ENCODE results near the gene TMEM171. TPM values are rescaled to one million over a fixed set of nuclear protein-coding genes. Genes with fewer than 3 reads are reported as not detected.

The TMEM171 gene
- total RNA-seq, 1 donor from 2014 or later = not detected

GRCh38 chr5:73160239-73160671, 39.9 kb downstream of the TMEM171 start:
- no peaks in the 10 kb centered on the region for H3K9me3 ChIP-seq (ENCODE audit: low read depth)
- H3K9ac ChIP-seq = no peak overlapping the region
- DNase-seq (ENCODE audit: low spot score) = no peak
- no peaks in the 10 kb centered on the region for H3K4me1 ChIP-seq
- no peaks in the 10 kb centered on the region for H3K27me3 Mint-ChIP-seq (ENCODE audit: insufficient read depth, low read depth)
- no peak overlapping the region for H3K4me3 Mint-ChIP-seq
- H3K27ac Mint-ChIP-seq = no peak overlapping the region
- no peak for TF ChIP-seq EZH2phosphoT487 (IDR thresholded peaks at IDR 0.05)
- TF ChIP-seq EZH2 (IDR thresholded peaks at IDR 0.05) = no peak
- TF ChIP-seq CTCF (IDR thresholded peaks at IDR 0.05) = no peak
- no peaks in the 10 kb centered on the region for H3K9me3 Mint-ChIP-seq
- H3K79me2 ChIP-seq (ENCODE audit: low read depth) = no peaks in the 10 kb centered on the region
- H3K36me3 Mint-ChIP-seq = no peaks in the 10 kb centered on the region
- H2AFZ ChIP-seq (replicated peaks) = no peak overlapping the region
- no peaks in the 10 kb centered on the region for H3F3A ChIP-seq (ENCODE audit: low read depth)
- no peak overlapping the region for H3K4me3 ChIP-seq
- H3K27ac ChIP-seq = no peak overlapping the region
- H3K27me3 ChIP-seq = no peaks in the 10 kb centered on the region
- no peaks in the 10 kb centered on the region for H4K20me1 ChIP-seq (ENCODE audit: low read depth)
- H3K4me1 Mint-ChIP-seq = peaks cover 11% of the 10 kb centered on the region
- no peaks in the 10 kb centered on the region for H3K36me3 ChIP-seq
- H3K4me2 ChIP-seq = no peak overlapping the region

- DNase-seq (ENCODE audit: low spot score) = peak; percentile 73
- H3K4me1 Mint-ChIP-seq = peaks cover 8% of the 10 kb centered on the region
- H3K4me3 ChIP-seq = no peak overlapping the region
- no peaks in the 10 kb centered on the region for H3K4me1 ChIP-seq
- H3F3A ChIP-seq (ENCODE audit: low read depth) = no peaks in the 10 kb centered on the region
- no peaks in the 10 kb centered on the region for H3K9me3 ChIP-seq (ENCODE audit: low read depth)
- no peak overlapping the region for H3K9ac ChIP-seq
- H3K27me3 ChIP-seq = no peaks in the 10 kb centered on the region
- H3K4me3 Mint-ChIP-seq = no peak overlapping the region
- no peaks in the 10 kb centered on the region for H3K79me2 ChIP-seq (ENCODE audit: low read depth)
- H2AFZ ChIP-seq (replicated peaks) = peak overlapping the region; percentile 23
- no peak overlapping the region for H3K27ac Mint-ChIP-seq
- H3K36me3 Mint-ChIP-seq = no peaks in the 10 kb centered on the region
- H3K9me3 Mint-ChIP-seq = peaks cover 5% of the 10 kb centered on the region
- H4K20me1 ChIP-seq (ENCODE audit: low read depth) = no peaks in the 10 kb centered on the region
- no peaks in the 10 kb centered on the region for H3K36me3 ChIP-seq
- H3K27me3 Mint-ChIP-seq (ENCODE audit: insufficient read depth, low read depth) = peaks cover 4% of the 10 kb centered on the region
- no peak overlapping the region for H3K27ac ChIP-seq
- H3K4me2 ChIP-seq = no peak overlapping the region
- TF ChIP-seq CTCF (IDR thresholded peaks at IDR 0.05) (peak; percentile 80), EZH2 (IDR thresholded peaks at IDR 0.05) (no peak), EZH2phosphoT487 (IDR thresholded peaks at IDR 0.05) (no peak)
Observed at GRCh38 chr5:73170522-73170921, 50.1 kb downstream of the TMEM171 start.

GRCh38 chr5:73171495-73171894, 51.1 kb downstream of the TMEM171 start:
- peaks cover 4% of the 10 kb centered on the region for H3K27me3 Mint-ChIP-seq (ENCODE audit: insufficient read depth, low read depth)
- no peaks in the 10 kb centered on the region for H3K36me3 Mint-ChIP-seq
- Histone ChIP-seq H3K27ac (no peak overlapping the region), H3K4me1 (no peaks in the 10 kb centered on the region), H3F3A (ENCODE audit: low read depth) (no peaks in the 10 kb centered on the region), H3K27me3 (no peaks in the 10 kb centered on the region), H3K9me3 (ENCODE audit: low read depth) (no peaks in the 10 kb centered on the region), H3K4me3 (no peak overlapping the region), H3K4me2 (no peak overlapping the region), H4K20me1 (ENCODE audit: low read depth) (no peaks in the 10 kb centered on the region), H3K9ac (no peak overlapping the region), H3K79me2 (ENCODE audit: low read depth) (no peaks in the 10 kb centered on the region), H2AFZ (replicated peaks) (no peak overlapping the region), H3K36me3 (no peaks in the 10 kb centered on the region)
- TF ChIP-seq CTCF (IDR thresholded peaks at IDR 0.05) = no peak
- TF ChIP-seq EZH2 (IDR thresholded peaks at IDR 0.05) = no peak
- TF ChIP-seq EZH2phosphoT487 (IDR thresholded peaks at IDR 0.05) = no peak
- peaks cover 5% of the 10 kb centered on the region for H3K9me3 Mint-ChIP-seq
- DNase-seq (ENCODE audit: low spot score) = no peak
- no peak overlapping the region for H3K4me3 Mint-ChIP-seq
- H3K27ac Mint-ChIP-seq = no peak overlapping the region
- peaks cover 13% of the 10 kb centered on the region for H3K4me1 Mint-ChIP-seq

Measured in neural progenitor cell (in vitro differentiated cells).